NCI-H1417 treated with DMSO at 0.1 percent for 48 hours (cell line): ENCODE results near the gene GJB5.
"Not testable (repeated sequence)": the region's sequence is repeated elsewhere in the genome, so short reads cannot be mapped to it uniquely, and the experiment has no call there.

Experiments used
- DNase-seq: peaks from one replicate; lab custom pipeline; 2025; lab: John Stamatoyannopoulos, UW

Gene GJB5

GRCh38 chr1:34745666-34746065 is 9.2 kb upstream of the GJB5 start:
- no peak for DNase-seq

DNA sequence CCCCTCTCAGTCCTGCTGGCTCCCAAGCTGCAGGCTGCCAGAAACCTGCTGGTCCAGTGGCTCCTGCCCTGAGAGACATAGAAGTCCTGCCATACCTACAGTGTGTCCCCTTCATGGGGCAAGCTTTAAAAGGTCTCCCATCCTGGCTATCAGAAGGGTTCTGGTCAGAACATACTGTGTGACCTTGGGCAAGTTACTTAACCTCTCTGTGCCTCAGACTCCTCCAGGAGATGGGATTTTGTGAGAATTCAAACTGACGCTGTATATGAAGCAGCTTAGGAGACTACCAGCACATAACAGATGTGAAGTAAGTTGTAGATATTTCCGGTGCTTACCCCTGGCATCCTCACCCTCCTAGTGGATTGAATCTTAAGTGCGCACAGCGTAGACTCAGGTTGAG is 8.7 kb upstream of the GJB5 start:
- DNase-seq, result no peak

- DNase-seq, result no peak
Observed at GRCh38 chr1:34746785-34747637, 7.8 kb upstream of the GJB5 start.

DNA sequence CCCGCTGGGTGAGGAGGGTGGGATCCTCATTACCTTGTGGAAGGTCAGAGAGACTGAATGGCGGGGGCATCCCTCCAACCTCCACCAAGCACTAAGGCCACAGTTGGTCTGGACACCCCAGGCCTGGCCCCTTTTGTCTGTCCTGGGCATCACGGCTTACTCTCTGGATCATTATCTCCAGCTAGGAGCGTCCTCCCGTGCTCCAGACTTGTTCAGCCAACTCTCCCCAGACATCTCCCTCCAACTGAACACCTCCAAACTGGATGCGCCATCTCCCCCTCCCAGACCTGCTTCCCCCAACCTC is 7.3 kb upstream of the GJB5 start:
- DNase-seq, result no peak

- no peak for DNase-seq
Observed at GRCh38 chr1:34749992-34750391, 4.9 kb upstream of the GJB5 start.

DNA sequence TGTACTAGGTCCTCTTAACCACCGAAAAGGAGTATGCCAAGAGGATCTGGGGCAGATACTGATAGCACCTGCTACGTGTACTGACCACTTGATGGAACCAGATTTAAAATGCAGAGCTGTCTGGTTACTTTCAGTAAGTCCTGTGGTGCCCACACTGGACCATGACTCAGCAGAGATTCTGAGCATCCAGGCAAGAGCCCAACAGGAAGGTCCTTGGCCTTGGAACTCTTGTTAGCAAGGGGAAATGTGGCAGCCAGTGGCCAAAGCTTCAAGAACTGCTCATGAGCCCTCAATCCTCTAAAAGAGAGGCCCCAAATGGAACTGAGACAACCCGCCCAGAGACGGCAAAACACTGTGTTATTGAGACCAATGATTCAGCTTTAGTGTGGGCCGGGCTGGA is 4.2 kb upstream of the GJB5 start:
- DNase-seq, result no peak

GRCh38 chr1:34753163-34753562 is 1.7 kb upstream of the GJB5 start:
- DNase-seq, result no peak

DNA sequence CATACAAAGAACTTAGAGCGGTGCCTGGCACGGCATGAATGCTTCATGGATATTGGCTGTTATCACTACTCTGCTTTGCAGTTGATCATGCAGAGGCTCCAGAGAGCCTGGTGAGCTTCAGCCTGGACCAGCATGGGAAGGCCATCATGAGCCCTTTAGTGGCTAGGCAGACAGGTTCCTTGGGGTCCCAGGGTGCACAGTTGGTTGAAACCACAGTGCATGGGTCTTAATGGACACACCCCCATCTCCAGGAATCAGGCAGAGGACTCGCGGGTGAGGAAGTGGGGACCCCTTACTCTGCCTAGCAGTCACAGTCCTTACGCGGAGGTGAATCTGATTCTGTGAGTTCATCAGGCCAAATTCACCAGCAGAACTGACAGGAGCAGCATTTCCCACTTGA is 1.1 kb downstream of the GJB5 start:
- no peak for DNase-seq

DNA sequence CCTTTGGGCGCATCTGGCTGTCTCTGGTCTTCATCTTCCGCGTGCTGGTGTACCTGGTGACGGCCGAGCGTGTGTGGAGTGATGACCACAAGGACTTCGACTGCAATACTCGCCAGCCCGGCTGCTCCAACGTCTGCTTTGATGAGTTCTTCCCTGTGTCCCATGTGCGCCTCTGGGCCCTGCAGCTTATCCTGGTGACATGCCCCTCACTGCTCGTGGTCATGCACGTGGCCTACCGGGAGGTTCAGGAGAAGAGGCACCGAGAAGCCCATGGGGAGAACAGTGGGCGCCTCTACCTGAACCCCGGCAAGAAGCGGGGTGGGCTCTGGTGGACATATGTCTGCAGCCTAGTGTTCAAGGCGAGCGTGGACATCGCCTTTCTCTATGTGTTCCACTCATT is 2.5 kb downstream of the GJB5 start:
- no peak for DNase-seq

DNA sequence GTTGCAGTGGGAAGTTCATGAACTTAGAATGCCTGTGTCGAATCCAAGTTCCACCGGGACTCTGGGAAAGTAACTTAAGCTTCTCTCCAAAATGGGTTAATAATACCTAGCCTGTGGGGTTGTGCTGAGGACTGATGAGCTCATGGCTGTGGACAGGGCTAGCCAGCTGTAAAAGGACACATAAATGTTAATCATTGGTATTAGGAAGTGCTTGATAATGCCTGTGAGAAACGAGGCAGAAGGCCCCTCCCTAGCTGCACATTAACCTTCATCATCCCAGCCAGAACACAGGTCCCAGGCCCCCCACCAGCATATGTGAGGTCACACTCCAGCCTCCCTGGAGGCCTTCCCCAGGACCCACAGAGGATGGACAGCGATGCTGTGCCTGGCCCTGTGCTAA is 3.9 kb downstream of the GJB5 start:
- DNase-seq, result no peak

- DNase-seq, result no peak
Observed at GRCh38 chr1:34759503-34760357, 4.9 kb downstream of the GJB5 start, which contains the start of gene GJB4. GJB4 (plus strand) TSS chr1:34759740; CDS start chr1:34761255, 1,515 bp downstream.

- no peak for DNase-seq
Observed at GRCh38 chr1:34761176-34761761, 6.4 kb downstream of the GJB5 start.

DNA sequence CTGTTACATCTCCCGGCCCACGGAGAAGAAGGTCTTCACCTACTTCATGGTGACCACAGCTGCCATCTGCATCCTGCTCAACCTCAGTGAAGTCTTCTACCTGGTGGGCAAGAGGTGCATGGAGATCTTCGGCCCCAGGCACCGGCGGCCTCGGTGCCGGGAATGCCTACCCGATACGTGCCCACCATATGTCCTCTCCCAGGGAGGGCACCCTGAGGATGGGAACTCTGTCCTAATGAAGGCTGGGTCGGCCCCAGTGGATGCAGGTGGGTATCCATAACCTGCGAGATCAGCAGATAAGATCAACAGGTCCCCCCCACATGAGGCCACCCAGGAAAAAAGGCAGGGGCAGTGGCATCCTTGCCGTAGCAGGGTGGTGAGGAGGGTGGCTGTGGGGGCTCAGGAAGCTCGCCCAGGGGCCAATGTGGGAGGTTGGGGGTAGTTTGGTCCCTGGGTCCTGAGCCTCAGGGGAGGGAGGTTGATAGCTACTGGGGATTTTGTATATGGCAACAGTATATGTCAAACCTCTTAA is 7.0 kb downstream of the GJB5 start:
- no peak for DNase-seq

GRCh38 chr1:34762474-34763141 is 7.8 kb downstream of the GJB5 start:
- no peak for DNase-seq

GRCh38 chr1:34763142-34763781 is 8.4 kb downstream of the GJB5 start:
- no peak for DNase-seq

DNA sequence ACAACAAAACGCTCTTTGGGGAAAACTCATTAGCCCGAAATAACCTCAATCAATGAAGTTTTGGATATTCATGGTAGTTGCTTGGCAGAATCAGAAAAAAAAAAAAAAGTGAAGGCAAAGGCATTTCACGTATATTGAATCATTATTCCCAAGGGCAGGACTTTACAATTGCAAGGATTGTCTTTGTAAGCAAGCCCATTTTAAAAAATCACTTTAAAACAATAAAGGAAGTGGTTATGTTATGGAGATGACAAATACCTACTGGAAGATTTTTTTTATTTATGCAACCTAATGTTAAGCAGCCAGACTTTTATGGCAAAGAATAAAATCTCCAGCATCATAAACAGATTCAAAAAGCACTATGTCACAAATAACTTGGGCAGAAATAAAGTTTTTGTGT is 14.0 kb downstream of the GJB5 start:
- no peak for DNase-seq

GRCh38 chr1:34770891-34771504 is 16.2 kb downstream of the GJB5 start:
- no peak for DNase-seq

DNA sequence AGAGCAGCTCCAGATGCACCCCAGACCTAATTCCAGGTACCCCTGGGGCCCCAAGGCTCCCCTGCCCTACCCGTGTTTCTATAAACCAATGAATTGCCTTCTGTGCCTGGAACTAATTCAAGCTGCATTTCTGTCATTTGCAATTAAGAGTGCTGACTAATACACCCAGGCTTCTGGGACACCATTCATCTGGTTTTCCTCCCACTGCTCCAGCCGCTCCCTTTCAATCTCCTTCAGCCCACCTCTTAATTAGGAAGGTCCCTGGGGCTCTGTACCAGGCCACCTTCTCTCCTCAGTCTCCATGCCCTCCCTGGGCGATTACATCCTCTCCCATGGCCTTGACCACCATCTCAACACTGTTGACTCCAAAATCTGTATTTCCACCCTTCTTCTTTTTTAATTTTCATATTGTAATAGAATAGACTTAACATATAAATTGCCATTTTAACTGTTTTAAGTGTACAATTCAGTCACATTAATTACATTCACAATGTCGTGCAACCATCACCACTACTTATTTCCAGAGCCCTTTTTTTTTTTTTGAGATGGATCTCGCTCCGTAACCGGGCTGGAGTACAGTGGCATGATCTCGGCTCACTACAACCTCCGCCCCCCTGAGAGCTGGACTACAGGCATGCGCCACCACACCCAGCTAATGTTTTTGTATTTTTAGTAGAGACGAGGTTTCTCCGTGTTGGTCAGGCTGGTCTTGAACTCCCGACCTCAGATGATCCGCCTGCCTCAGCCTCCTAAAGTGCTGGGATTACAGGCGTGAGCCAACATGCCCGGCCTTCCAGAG is 16.9 kb downstream of the GJB5 start:
- no peak for DNase-seq

DNA sequence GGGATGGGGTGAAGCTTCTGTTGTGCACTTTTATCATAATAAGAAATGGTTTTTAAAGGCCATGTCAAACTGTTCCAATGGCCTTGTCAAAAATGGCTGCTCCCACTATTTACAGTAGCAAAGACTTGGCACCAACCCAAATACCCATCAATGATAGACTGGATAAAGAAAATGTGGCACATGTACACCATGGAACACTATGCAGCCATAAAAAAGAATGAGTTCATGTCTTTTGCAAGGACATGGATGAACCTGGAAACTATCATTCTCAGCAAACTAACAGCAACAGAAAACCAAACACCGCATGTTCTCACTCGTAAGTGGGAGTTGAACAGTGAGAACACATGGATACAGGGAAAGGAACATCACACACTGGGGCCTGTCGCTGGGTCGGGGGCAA is 18.3 kb downstream of the GJB5 start:
- not testable (repeated sequence) for DNase-seq

GRCh38 chr1:34774957-34775356 is 20.1 kb downstream of the GJB5 start:
- DNase-seq, result no peak
